ENCODE measurements around the gene GRIK4. TPM values are rescaled to one million over a fixed set of nuclear protein-coding genes. Genes with fewer than 3 reads are reported as not detected.

The GRIK4 gene
- total RNA-seq, 2 experiments from 2014 or later, result not detected

DNA sequence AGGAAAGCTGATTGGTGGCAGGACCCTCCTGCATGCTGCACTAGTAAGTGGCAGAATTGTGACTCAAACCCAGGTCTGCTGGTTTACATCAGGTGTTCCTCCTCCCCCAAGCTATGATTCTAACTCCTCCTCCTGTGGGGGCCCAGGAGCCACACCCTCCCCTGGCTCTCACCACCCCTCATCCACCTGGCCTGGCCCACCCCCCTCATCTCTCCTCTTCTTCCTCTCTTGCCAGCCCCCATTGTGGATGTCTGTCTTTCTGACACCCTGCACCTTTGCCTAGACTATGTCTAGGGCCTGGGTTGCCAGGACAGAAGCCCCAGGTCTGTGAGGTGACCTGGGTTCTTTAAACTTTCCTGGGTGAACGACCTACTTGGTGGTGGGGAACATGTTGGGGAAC is 59.9 kb downstream of the GRIK4 start:
- ATAC-seq (ENCODE audit: poor library complexity), result no peak
- no peak for DNase-seq
- Mint-ChIP-seq H3K4me1 (ENCODE audit: low read depth) (no peaks in the 10 kb centered on the region), H3K27me3 (peaks cover 70% of the 10 kb centered on the region), H3K9me3 (no peaks in the 10 kb centered on the region), H3K4me3 (no peak overlapping the region), H3K27ac (no peak overlapping the region), H3K36me3 (ENCODE audit: low read depth) (no peaks in the 10 kb centered on the region)
- CTCF ChIA-PET, result no interaction called here
- Histone ChIP-seq H3K27me3 (ENCODE audit: control insufficient read depth in 1 of 2, insufficient read depth in 2 of 2, low read length in 2 of 2) (peaks cover 2 to 14% of the 10 kb centered on the region in 2 experiments), H3K36me3 (ENCODE audit: insufficient read depth, low read length) (no peaks in the 10 kb centered on the region), H3K4me3 (ENCODE audit: low read length) (no peak overlapping the region), H3K9me3 (ENCODE audit: control insufficient read depth in 1 of 2, insufficient read depth in 1 of 2, low read length in 2 of 2) (no peaks in the 10 kb centered on the region), H3K27ac (ENCODE audit: low read depth in 1 of 2, low read length in 2 of 2) (no peak overlapping the region), H3K4me1 (ENCODE audit: insufficient read depth, low read length) (no peaks in the 10 kb centered on the region)
- POLR2A ChIA-PET, result no interaction called here
- no peak for TF ChIP-seq CTCF (IDR thresholded peaks at IDR 0.05)
- intact Hi-C loops (cut with DNase I, micrococcal nuclease), result loop anchor here in 1 of 2 experiments (10.0 kb wide), 1 partner anchor 187 kb away; no protein-coding TSS in a partner anchor

GRCh38 chr11:120573756-120574354 is 62.3 kb downstream of the GRIK4 start:
- Histone ChIP-seq H3K9me3 (ENCODE audit: control insufficient read depth in 1 of 2, insufficient read depth in 1 of 2, low read length in 2 of 2) (no peaks in the 10 kb centered on the region), H3K36me3 (ENCODE audit: insufficient read depth, low read length) (no peaks in the 10 kb centered on the region), H3K4me1 (ENCODE audit: insufficient read depth, low read length) (no peaks in the 10 kb centered on the region), H3K4me3 (ENCODE audit: low read length) (no peak overlapping the region), H3K27ac (ENCODE audit: low read depth in 1 of 2, low read length in 2 of 2) (no peak overlapping the region), H3K27me3 (ENCODE audit: control insufficient read depth in 1 of 2, insufficient read depth in 2 of 2, low read length in 2 of 2) (peaks cover 2 to 14% of the 10 kb centered on the region in 2 experiments)
- no peak for DNase-seq
- intact Hi-C loops (cut with DNase I, micrococcal nuclease), result loop anchor here in 1 of 2 experiments (10.0 kb wide), 1 partner anchor 189 kb away; no protein-coding TSS in a partner anchor
- POLR2A ChIA-PET, result no interaction called here
- no peaks in the 10 kb centered on the region for H3K36me3 Mint-ChIP-seq (ENCODE audit: low read depth)
- no peak for ATAC-seq (ENCODE audit: poor library complexity)
- no peaks in the 10 kb centered on the region for H3K4me1 Mint-ChIP-seq (ENCODE audit: low read depth)
- H3K27me3 Mint-ChIP-seq, result peaks cover 66% of the 10 kb centered on the region
- H3K4me3 Mint-ChIP-seq, result no peak overlapping the region
- no peak overlapping the region for H3K27ac Mint-ChIP-seq
- CTCF ChIA-PET, result no interaction called here
- TF ChIP-seq CTCF (IDR thresholded peaks at IDR 0.05), result no peak
- H3K9me3 Mint-ChIP-seq, result no peaks in the 10 kb centered on the region

- no peak for DNase-seq
- H3K27ac Mint-ChIP-seq, result no peak overlapping the region
- H3K27ac ChIP-seq (ENCODE audit: low read depth in 1 of 2, low read length in 2 of 2), result no peak overlapping the region
- H3K9me3 Mint-ChIP-seq, result no peaks in the 10 kb centered on the region
- peaks cover 61% of the 10 kb centered on the region for H3K27me3 Mint-ChIP-seq
- ATAC-seq (ENCODE audit: poor library complexity), result no peak
- POLR2A ChIA-PET, result no interaction called here
- CTCF ChIA-PET, result no interaction called here
- H3K9me3 ChIP-seq (ENCODE audit: control insufficient read depth in 1 of 2, insufficient read depth in 1 of 2, low read length in 2 of 2), result no peaks in the 10 kb centered on the region
- H3K36me3 ChIP-seq (ENCODE audit: insufficient read depth, low read length), result no peaks in the 10 kb centered on the region
- H3K4me1 Mint-ChIP-seq (ENCODE audit: low read depth), result no peaks in the 10 kb centered on the region
- H3K27me3 ChIP-seq (ENCODE audit: control insufficient read depth in 1 of 2, insufficient read depth in 2 of 2, low read length in 2 of 2), result peaks cover 2 to 5% of the 10 kb centered on the region in 2 experiments
- H3K4me1 ChIP-seq (ENCODE audit: insufficient read depth, low read length), result no peaks in the 10 kb centered on the region
- no peak overlapping the region for H3K4me3 Mint-ChIP-seq
- no peak overlapping the region for H3K4me3 ChIP-seq (ENCODE audit: low read length)
- intact Hi-C loops (cut with DNase I, micrococcal nuclease), result loop anchor here in 1 of 2 experiments (10.0 kb wide), 1 partner anchor 190 kb away; no protein-coding TSS in a partner anchor
- TF ChIP-seq CTCF (IDR thresholded peaks at IDR 0.05), result no peak
- no peaks in the 10 kb centered on the region for H3K36me3 Mint-ChIP-seq (ENCODE audit: low read depth)
These were observed 63.3 kb downstream of the GRIK4 start for GRCh38 chr11:120574876-120575275.

All from CD4-positive, alpha-beta T cell (primary cell).